ENCODE results near the gene SEMG1. TPM values are rescaled to one million over a fixed set of nuclear protein-coding genes. Genes with fewer than 3 reads are reported as not detected.

SEMG1 gene
- total and polyA plus RNA-seq, 2 donors (not counting 1 experiment from before 2014, with no cell fraction given) = not detected

GRCh38 chr20:45187693-45188092 lies 19.1 kb upstream of the SEMG1 start:
- Histone ChIP-seq H3K4me2 (replicated peaks; ENCODE audit: low read depth, low read length, poor library complexity, severe bottlenecking) (no peak overlapping the region), H3K36me3 (replicated peaks in 1 of 2; ENCODE audit: control extremely low read depth in 1 of 2, control insufficient read depth in 1 of 2, extremely low read depth in 1 of 2, insufficient read depth in 2 of 2, low read length in 1 of 2) (no peaks in the 10 kb centered on the region), H4K20me1 (ENCODE audit: control insufficient read depth, insufficient read depth, low read length, poor library complexity, severe bottlenecking) (no peaks in the 10 kb centered on the region), H3K27me3 (replicated peaks in 1 of 4; ENCODE audit: control extremely low read depth in 1 of 4, control insufficient read depth in 3 of 4, insufficient read depth in 4 of 4, low read length in 3 of 4) (peaks cover 0 to 7% (median 0%) of the 10 kb centered on the region in 4 experiments), H3K4me3 (ENCODE audit: control extremely low read depth in 1 of 5, extremely low read depth in 1 of 5, insufficient read depth in 1 of 5, low read depth in 2 of 5, low read length in 4 of 5) (no peak overlapping the region), H3K9me3 (ENCODE audit: control extremely low read depth in 1 of 3, control insufficient read depth in 2 of 3, insufficient read depth in 1 of 3, low read length in 2 of 3) (no peaks in the 10 kb centered on the region), H2AFZ (ENCODE audit: insufficient read depth, low read depth, low read length, poor library complexity, severe bottlenecking) (no peak overlapping the region), H3K27ac (ENCODE audit: low read length in 2 of 2) (no peak overlapping the region), H3K9ac (ENCODE audit: low read length) (no peak overlapping the region), H3K4me1 (ENCODE audit: control insufficient read depth in 2 of 2, insufficient read depth in 2 of 2, low read length in 2 of 2) (no peaks in the 10 kb centered on the region), H3K79me2 (ENCODE audit: control insufficient read depth, insufficient read depth, low read length) (no peaks in the 10 kb centered on the region)
- Mint-ChIP-seq H3K27ac (no peak overlapping the region), H3K9me3 (ENCODE audit: insufficient read depth) (no peaks in the 10 kb centered on the region), H3K4me1 (no peaks in the 10 kb centered on the region), H3K27me3 (peaks cover 23% of the 10 kb centered on the region), H3K4me3 (no peak overlapping the region)
- ATAC-seq (ENCODE audit: low read depth) = no peak
- intact Hi-C loops (cut with micrococcal nuclease) = no loop called here
- no peak for TF ChIP-seq EZH2 (IDR thresholded peaks at IDR 0.05; ENCODE audit: borderline replicate concordance, insufficient read depth, low read depth, low read length, poor library complexity, severe bottlenecking)
- TF ChIP-seq, protein P1, sequence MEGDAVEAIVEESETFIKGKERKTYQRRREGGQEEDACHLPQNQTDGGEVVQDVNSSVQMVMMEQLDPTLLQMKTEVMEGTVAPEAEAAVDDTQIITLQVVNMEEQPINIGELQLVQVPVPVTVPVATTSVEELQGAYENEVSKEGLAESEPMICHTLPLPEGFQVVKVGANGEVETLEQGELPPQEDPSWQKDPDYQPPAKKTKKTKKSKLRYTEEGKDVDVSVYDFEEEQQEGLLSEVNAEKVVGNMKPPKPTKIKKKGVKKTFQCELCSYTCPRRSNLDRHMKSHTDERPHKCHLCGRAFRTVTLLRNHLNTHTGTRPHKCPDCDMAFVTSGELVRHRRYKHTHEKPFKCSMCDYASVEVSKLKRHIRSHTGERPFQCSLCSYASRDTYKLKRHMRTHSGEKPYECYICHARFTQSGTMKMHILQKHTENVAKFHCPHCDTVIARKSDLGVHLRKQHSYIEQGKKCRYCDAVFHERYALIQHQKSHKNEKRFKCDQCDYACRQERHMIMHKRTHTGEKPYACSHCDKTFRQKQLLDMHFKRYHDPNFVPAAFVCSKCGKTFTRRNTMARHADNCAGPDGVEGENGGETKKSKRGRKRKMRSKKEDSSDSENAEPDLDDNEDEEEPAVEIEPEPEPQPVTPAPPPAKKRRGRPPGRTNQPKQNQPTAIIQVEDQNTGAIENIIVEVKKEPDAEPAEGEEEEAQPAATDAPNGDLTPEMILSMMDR (IDR thresholded peaks at IDR 0.05) = no peak
- no peak for DNase-seq
- ChIA-PET CTCF (interaction anchor here (1.9 kb wide), 1 partner anchor 15 kb away, joined by 4 read pairs; no protein-coding TSS in a partner anchor), POLR2A (no interaction called here)
- 68% methylated on average over 2 of the region's 2 CpGs for WGBS (ENCODE audit: insufficient coverage)

GRCh38 chr20:45189067-45189609 lies 17.7 kb upstream of the SEMG1 start:
- no peak overlapping the region for H3K4me2 ChIP-seq (replicated peaks; ENCODE audit: low read depth, low read length, poor library complexity, severe bottlenecking)
- ATAC-seq (ENCODE audit: low read depth) (no peak), DNase-seq (no peak)
- Mint-ChIP-seq H3K9me3 (ENCODE audit: insufficient read depth) (no peaks in the 10 kb centered on the region), H3K27ac (no peak overlapping the region), H3K4me1 (no peaks in the 10 kb centered on the region), H3K27me3 (peaks cover 23% of the 10 kb centered on the region), H3K4me3 (no peak overlapping the region)
- H3K9ac ChIP-seq (ENCODE audit: low read length) = no peak overlapping the region
- H3K27me3 ChIP-seq (replicated peaks in 1 of 4; ENCODE audit: control extremely low read depth in 1 of 4, control insufficient read depth in 3 of 4, insufficient read depth in 4 of 4, low read length in 3 of 4) = peaks cover 0 to 7% (median 0%) of the 10 kb centered on the region in 4 experiments
- no peak overlapping the region for H3K27ac ChIP-seq (ENCODE audit: low read length in 2 of 2)
- no peak for TF ChIP-seq EZH2 (IDR thresholded peaks at IDR 0.05; ENCODE audit: borderline replicate concordance, insufficient read depth, low read depth, low read length, poor library complexity, severe bottlenecking)
- TF ChIP-seq, protein P1 (IDR thresholded peaks at IDR 0.05) = no peak
- H4K20me1 ChIP-seq (ENCODE audit: control insufficient read depth, insufficient read depth, low read length, poor library complexity, severe bottlenecking) = no peaks in the 10 kb centered on the region
- no peaks in the 10 kb centered on the region for H3K36me3 ChIP-seq (replicated peaks in 1 of 2; ENCODE audit: control extremely low read depth in 1 of 2, control insufficient read depth in 1 of 2, extremely low read depth in 1 of 2, insufficient read depth in 2 of 2, low read length in 1 of 2)
- intact Hi-C loops (cut with micrococcal nuclease) = no loop called here
- no peaks in the 10 kb centered on the region for H3K9me3 ChIP-seq (ENCODE audit: control extremely low read depth in 1 of 3, control insufficient read depth in 2 of 3, insufficient read depth in 1 of 3, low read length in 2 of 3)
- no peak overlapping the region for H2AFZ ChIP-seq (ENCODE audit: insufficient read depth, low read depth, low read length, poor library complexity, severe bottlenecking)
- no peaks in the 10 kb centered on the region for H3K79me2 ChIP-seq (ENCODE audit: control insufficient read depth, insufficient read depth, low read length)
- 90% methylated on average over 2 of the region's 3 CpGs for WGBS (ENCODE audit: insufficient coverage)
- ChIA-PET POLR2A (no interaction called here), CTCF (no interaction called here)
- no peaks in the 10 kb centered on the region for H3K4me1 ChIP-seq (ENCODE audit: control insufficient read depth in 2 of 2, insufficient read depth in 2 of 2, low read length in 2 of 2)
- no peak overlapping the region for H3K4me3 ChIP-seq (ENCODE audit: control extremely low read depth in 1 of 5, extremely low read depth in 1 of 5, insufficient read depth in 1 of 5, low read depth in 2 of 5, low read length in 4 of 5)
